Measurements from ENCODE around the gene PEAK3.

- peak; percentile 16 for TF ChIP-seq EZH2 (IDR thresholded peaks at IDR 0.05; ENCODE audit: borderline replicate concordance)
- no peak for TF ChIP-seq CTCF (IDR thresholded peaks at IDR 0.05; ENCODE audit: poor library complexity)
- no peak for TF ChIP-seq EZH2phosphoT487 (IDR thresholded peaks at IDR 0.05; ENCODE audit: low read depth, severe bottlenecking, unreplicated experiment)
Measured at GRCh38 chr19:2282062-2282861, at the start of gene PEAK3.

All from hepatocyte (in vitro differentiated cells).